IPS DF 6.9 (cell line): ENCODE data around the gene RACGAP1.

Experiments
- DNase-seq: peaks from one replicate; pipeline ENCODE4 v3.0.0-alpha.2; 2013; ENCODE audit warnings: low read depth, low spot score
- H3K27ac ChIP-seq: one replicate; pipeline ENCODE4 v1.5.1; 2013; ENCODE audit warnings: low read length, control low read depth
- H3K27me3 ChIP-seq: 2 replicates; pipeline ENCODE4 v1.6.1; 2013; ENCODE audit warnings: mild to moderate bottlenecking, low read length; ENCODE audit not compliant: control insufficient read depth, insufficient read depth
- H3K36me3 ChIP-seq: 2 replicates; pipeline ENCODE4 v1.6.1; 2013; ENCODE audit warnings: low read length; ENCODE audit not compliant: control insufficient read depth, insufficient read depth
- H3K4me1 ChIP-seq: 2 replicates; pipeline ENCODE4 v1.6.1; 2013; ENCODE audit warnings: low read length; ENCODE audit not compliant: control insufficient read depth, insufficient read depth
- H3K4me3 ChIP-seq: 2 replicates; pipeline ENCODE4 v1.5.1; 2013; ENCODE audit warnings: mild to moderate bottlenecking, low read length
- H3K9me3 ChIP-seq: 2 replicates; pipeline ENCODE4 v1.6.1; 2013; ENCODE audit warnings: low read length, inconsistent platforms; ENCODE audit not compliant: control insufficient read depth, insufficient read depth
- WGBS: extraction: QIAGEN DNeasy Blood & Tissue Kit; methylation state at CpG from one replicate; pipeline ENCODE4 v1.1.7; 2013; ENCODE audit warnings: mixed read lengths, missing lambda C conversion rate; ENCODE audit not compliant: insufficient read length, insufficient coverage; 5-methylcytosine and 5-hydroxymethylcytosine counted together

RACGAP1 gene

GRCh38 chr12:50025187-50026059 is at the start of gene RACGAP1:
Gene RACGAP1, minus strand, starts transcription at chr12:50025494. Its CDS starts 8,779 bp downstream, at chr12:50016715.
- no peaks in the 10 kb centered on the region for H3K27me3 ChIP-seq
- H3K27ac ChIP-seq: no peak within 1 kb of the TSS
- WGBS: no CpG with 5 or more reads among the region's 47 CpGs
- peak within 1 kb of the TSS; percentile 83; the same call in 1 of the 2 replicates for H3K4me3 ChIP-seq
- DNase-seq: peak; percentile 96
- H3K36me3 ChIP-seq: no peaks in the 10 kb centered on the region
- H3K9me3 ChIP-seq: no peaks in the 10 kb centered on the region
- no peaks in the 10 kb centered on the region for H3K4me1 ChIP-seq

DNA sequence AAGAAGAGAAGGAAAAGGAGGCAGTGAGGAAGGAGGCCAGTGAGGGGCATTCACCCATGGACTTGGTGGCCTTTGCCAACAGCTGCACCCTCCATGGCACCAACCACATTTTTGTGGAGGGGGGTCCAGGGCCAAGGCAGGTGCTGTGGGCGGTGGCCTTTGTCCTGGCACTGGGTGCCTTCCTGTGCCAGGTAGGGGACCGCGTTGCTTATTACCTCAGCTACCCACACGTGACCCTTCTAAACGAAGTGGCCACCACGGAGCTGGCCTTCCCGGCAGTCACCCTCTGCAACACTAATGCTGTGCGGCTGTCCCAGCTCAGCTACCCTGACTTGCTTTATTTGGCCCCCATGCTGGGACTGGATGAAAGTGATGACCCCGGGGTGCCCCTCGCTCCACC is 48.4 kb upstream of the RACGAP1 start:
- H3K36me3 ChIP-seq: no peaks in the 10 kb centered on the region
- 0 out of 2 replicates have a peak, but pooled peaks cover 4% of the 10 kb centered on the region for H3K4me1 ChIP-seq
- H3K27ac ChIP-seq: no peak overlapping the region
- H3K27me3 ChIP-seq: no peaks in the 10 kb centered on the region
- no peak for DNase-seq
- no peaks in the 10 kb centered on the region for H3K9me3 ChIP-seq
- no peak overlapping the region for H3K4me3 ChIP-seq
- WGBS: no CpG with 5 or more reads among the region's 10 CpGs

DNA sequence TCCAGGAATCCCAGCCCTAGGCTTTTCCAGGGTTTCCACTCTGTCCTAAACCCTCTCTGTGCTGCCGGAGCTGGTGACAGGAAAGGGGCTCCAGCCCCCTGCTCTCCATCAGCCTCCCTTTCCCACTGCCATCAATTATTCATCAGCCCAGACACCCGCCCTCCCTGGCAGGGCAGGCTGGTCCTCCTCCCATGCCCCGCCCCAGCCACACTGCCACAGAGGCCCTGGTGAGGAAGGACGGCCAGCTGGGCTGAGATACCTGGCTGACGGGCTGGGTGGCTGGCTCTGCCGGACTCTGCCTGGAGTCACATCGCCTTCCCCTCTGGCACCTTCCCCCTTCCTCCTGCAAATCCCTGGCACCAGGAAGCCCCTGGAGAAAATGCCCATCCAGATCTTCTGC is 47.9 kb upstream of the RACGAP1 start:
- Histone ChIP-seq H3K27ac (no peak overlapping the region), H3K4me3 (no peak overlapping the region), H3K27me3 (no peaks in the 10 kb centered on the region), H3K36me3 (no peaks in the 10 kb centered on the region), H3K4me1 (0 out of 2 replicates have a peak, but pooled peaks cover 4% of the 10 kb centered on the region), H3K9me3 (no peaks in the 10 kb centered on the region)
- no CpG with 5 or more reads among the region's 7 CpGs for WGBS
- DNase-seq: no peak

DNA sequence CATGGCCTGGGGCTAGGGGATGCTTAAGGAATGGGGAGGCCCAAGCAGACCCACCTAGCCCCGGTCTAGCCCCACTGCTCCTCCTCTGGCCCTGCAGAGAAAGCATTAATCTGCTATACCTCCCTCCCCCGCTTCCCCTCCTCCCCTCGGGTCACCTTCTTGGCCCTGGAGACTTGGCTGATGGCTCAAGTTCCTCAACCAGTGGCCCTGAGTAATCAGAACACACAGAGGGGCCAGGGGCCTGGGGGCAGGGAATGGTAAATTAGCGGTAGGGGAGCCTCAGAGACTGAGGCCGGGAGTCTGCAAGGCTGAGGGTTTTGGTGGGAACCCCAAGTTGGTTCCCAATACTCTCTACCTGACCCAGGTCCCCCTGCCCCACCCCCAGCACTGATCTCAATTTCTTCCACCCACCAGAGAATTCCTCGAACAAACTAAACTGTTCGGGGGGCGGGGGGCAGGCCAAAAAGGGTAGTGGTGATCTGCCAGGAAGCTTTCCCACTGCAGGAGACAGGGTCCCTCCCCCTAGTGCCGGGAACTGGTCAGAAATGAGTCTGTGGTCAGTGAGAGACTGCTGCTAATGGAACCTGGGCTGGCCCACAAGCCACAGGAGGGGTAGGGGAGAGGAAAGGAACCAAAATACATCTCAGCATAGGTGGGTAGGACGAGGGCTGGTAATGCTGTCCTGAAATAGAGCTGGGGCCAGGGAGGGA is 47.1 kb upstream of the RACGAP1 start:
- Histone ChIP-seq H3K27me3 (no peaks in the 10 kb centered on the region), H3K4me3 (no peak overlapping the region), H3K9me3 (no peaks in the 10 kb centered on the region), H3K36me3 (no peaks in the 10 kb centered on the region), H3K27ac (no peak overlapping the region), H3K4me1 (0 out of 2 replicates have a peak, but pooled peaks cover 4% of the 10 kb centered on the region)
- DNase-seq: no peak
- WGBS: no CpG with 5 or more reads among the region's 10 CpGs

DNA sequence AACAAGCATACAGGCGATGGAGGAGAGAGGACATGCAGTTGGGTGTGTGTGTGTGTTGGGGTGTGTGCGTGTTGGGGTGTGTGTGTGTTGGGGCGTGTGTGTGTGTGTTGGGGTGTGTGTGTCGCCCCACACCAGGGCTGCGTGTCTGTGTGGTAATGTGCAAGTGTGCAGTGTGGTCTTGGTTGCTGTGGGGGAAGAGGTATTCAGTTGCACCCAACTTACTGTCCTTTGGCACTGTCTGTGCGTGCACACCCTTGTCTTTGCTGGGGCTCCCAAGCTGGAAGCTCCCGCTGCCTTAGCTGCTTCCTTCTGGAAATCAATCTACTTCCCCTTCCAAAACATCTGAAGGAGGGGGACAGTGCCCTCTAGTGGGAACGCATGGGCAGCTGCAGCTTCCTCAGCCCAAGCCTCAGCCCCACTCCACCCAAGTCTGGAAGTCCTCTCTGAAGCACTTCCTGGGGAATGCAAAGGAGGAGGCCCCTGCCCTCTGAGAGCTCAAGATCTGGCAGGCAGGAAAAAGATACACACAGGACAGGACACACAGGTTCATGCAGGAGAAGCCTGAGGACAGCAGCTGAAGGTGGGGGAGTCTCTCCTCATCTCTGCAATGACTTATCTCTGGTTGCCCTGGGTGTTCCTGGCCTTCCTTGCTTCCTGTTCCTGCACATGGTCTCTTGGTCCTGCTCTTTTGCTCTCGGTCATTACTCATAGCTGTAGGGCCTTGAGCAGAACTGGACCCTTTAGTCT is 45.2 kb upstream of the RACGAP1 start:
- no peak overlapping the region for H3K27ac ChIP-seq
- whole genome bisulfite sequencing: 100% methylated on average over 3 of the region's 9 CpGs
- no peak overlapping the region for H3K4me3 ChIP-seq
- 0 out of 2 replicates have a peak, but pooled peaks cover 4% of the 10 kb centered on the region for H3K4me1 ChIP-seq
- no peak for DNase-seq
- no peaks in the 10 kb centered on the region for H3K27me3 ChIP-seq
- no peaks in the 10 kb centered on the region for H3K36me3 ChIP-seq
- no peaks in the 10 kb centered on the region for H3K9me3 ChIP-seq

GRCh38 chr12:50069539-50069938 is 44.2 kb upstream of the RACGAP1 start:
- no peak overlapping the region for H3K27ac ChIP-seq
- H3K4me1 ChIP-seq: 0 out of 2 replicates have a peak, but pooled peaks cover 3% of the 10 kb centered on the region
- H3K9me3 ChIP-seq: no peaks in the 10 kb centered on the region
- no peak overlapping the region for H3K4me3 ChIP-seq
- DNase-seq: no peak
- H3K27me3 ChIP-seq: no peaks in the 10 kb centered on the region
- H3K36me3 ChIP-seq: no peaks in the 10 kb centered on the region
- WGBS: no CpG with 5 or more reads among the region's 3 CpGs

DNA sequence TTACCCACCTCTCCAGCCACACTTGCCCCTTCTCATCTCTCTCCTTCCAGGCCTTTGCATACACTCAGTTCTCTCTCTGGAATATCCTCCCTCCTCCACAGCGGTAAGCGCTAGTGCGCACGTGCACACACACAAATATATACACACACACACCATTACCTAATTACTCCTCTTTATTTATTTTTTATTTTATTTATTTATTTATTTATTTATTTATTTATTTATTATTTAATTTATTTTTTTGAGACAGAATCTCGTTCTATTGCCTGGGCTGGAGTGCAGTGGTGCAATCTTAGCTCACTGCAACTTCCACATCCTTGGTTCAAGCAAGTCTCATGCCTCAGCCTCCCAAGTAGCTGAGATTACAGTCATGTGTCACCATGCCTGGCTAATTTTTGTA is 43.8 kb upstream of the RACGAP1 start:
- H3K36me3 ChIP-seq: no peaks in the 10 kb centered on the region
- H3K4me1 ChIP-seq: 0 out of 2 replicates have a peak, but pooled peaks cover 3% of the 10 kb centered on the region
- WGBS: 100% methylated on average over 3 of the region's 5 CpGs
- H3K27ac ChIP-seq: no peak overlapping the region
- no peak for DNase-seq
- H3K9me3 ChIP-seq: no peaks in the 10 kb centered on the region
- H3K27me3 ChIP-seq: no peaks in the 10 kb centered on the region
- no peak overlapping the region for H3K4me3 ChIP-seq

DNA sequence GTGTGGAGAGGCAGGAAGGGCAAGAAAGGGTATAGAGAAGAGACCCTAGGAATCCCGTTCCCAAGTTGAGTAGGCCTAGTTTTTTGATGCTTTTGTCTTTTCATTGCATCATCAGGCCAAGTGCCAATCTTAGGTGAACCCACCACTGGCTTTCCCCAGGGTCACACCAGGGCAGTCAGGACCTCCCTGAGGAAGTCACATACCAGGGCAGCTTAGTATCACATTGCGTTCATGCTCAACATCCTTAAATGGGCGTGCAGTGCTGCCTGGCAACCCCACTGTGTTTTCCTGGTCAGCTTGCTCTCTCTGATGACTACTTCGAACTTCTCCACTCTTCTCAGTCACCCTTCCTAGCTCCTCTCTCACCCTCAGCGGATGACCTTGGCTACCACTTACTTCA is 41.1 kb upstream of the RACGAP1 start:
- no peaks in the 10 kb centered on the region; the same call in 1 of the 2 replicates for H3K4me1 ChIP-seq
- H3K27me3 ChIP-seq: no peaks in the 10 kb centered on the region
- H3K36me3 ChIP-seq: no peaks in the 10 kb centered on the region
- no peaks in the 10 kb centered on the region for H3K9me3 ChIP-seq
- H3K27ac ChIP-seq: no peak overlapping the region
- no peak overlapping the region for H3K4me3 ChIP-seq
- WGBS: no CpG with 5 or more reads among the region's 5 CpGs
- DNase-seq: no peak

DNA sequence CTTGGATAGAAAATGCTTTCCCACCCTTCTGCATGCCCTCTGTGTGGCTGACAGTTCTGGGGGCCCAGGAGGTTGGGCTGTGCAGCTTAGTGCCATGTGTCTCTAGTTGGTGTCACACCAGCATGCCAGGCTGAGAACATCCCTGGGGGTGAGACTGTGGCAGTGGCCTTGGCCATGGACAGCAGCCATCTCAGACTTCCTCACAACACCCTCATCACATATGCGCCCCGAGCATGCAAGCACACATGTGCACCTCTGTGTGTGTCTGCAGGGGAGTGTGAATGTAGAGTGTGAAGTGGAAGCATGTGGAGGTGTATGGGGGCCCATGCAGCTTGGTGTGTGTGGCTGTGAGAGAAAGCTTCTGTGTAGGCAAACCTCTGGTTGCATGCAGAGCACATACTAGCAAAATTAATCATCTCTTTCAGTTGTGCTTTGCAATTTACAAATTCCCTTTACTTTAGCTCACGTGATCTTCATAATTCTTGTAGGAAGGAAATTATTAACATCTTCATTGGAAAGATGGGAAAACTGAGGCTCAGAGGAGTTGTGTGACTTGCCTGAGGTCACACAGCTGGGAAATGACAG is 40.5 kb upstream of the RACGAP1 start:
- Histone ChIP-seq H3K36me3 (no peaks in the 10 kb centered on the region), H3K9me3 (no peaks in the 10 kb centered on the region), H3K4me3 (no peak overlapping the region), H3K27ac (no peak overlapping the region), H3K27me3 (no peaks in the 10 kb centered on the region), H3K4me1 (no peaks in the 10 kb centered on the region; the same call in 1 of the 2 replicates)
- no CpG with 5 or more reads among the region's 3 CpGs for WGBS
- DNase-seq: no peak
